NCI-H1930 (cell line): Measurements from ENCODE around the gene CALB2.
A peak's percentile ranks its signal among the peaks of the same experiment; 100 is the strongest.
"Not testable (repeated sequence)": the region's sequence is repeated elsewhere in the genome, so short reads cannot be mapped to it uniquely, and the experiment has no call there.

ENCODE experiments used
- DNase-seq, 2 experiments: peaks; one replicate each; lab custom pipeline; 2025; lab: John Stamatoyannopoulos, UW

Gene CALB2

DNA sequence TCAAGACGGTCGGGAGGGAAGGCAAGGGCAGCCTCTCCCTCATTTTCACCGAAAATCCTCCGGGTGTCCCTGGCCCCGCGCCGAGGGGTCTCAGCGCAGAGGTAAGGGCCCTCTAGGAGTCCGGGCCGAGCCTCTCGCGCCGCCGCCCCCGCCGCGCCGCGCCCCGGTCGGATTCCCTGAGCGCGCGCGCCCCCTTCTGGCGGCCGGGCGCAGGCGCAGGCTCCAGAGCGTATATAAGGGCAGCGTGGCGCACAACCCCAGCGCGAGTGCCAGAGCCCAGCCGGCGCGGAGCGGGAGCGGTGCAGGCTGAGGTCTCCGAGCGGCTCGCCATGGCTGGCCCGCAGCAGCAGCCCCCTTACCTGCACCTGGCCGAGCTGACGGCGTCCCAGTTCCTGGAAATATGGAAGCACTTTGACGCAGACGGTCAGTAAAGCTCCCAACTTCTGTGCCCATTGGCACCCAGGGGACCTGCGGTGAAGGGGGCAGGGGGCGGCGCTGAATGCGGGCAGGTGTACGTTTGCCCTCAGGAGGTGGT lies at the start of gene CALB2:
Gene CALB2 (plus strand): TSS at position 260 of the 535 bp plus-strand sequence. CDS start 70 bp downstream, at position 330.
- peak in 1 of 2 experiments; percentile 45 for DNase-seq

DNA sequence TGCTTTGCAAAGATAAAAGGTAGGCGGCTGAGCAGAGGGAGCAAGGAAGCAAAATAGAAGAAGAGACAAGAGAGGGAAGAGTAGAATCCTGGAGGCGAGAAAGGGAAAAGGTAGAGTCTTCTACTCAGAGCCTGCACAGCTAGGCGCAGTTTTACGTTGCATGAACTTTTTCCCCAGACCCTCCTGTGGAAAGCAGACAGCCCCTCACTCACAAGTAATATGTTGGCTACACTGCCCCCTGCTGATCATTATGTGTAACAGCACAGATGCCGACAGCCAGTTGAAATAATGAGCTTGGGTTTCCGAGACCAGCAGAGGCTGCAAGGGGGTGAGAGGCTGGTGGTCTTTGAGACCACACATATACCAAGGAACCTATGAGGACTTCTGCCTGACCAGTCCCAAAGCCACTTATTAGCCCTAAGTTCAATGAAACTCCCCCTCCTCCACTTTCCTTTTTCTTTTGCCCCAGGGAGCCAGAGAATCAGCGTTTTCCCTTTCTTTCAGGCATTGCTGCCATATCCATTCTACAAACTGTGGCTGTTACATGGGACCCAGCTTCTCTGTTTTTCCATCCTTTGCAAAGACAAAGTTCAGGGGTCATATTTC lies 46.9 kb upstream of the CALB2 start:
- peak in 1 of 2 experiments; percentile 36 for DNase-seq

- not testable (repeated sequence) for DNase-seq
Observed at GRCh38 chr16:71313591-71313990, 44.9 kb upstream of the CALB2 start.

GRCh38 chr16:71315269-71315668 lies 43.3 kb upstream of the CALB2 start:
- no peak for DNase-seq

- DNase-seq = no peak
Observed at GRCh38 chr16:71319999-71320398, 38.5 kb upstream of the CALB2 start.

DNA sequence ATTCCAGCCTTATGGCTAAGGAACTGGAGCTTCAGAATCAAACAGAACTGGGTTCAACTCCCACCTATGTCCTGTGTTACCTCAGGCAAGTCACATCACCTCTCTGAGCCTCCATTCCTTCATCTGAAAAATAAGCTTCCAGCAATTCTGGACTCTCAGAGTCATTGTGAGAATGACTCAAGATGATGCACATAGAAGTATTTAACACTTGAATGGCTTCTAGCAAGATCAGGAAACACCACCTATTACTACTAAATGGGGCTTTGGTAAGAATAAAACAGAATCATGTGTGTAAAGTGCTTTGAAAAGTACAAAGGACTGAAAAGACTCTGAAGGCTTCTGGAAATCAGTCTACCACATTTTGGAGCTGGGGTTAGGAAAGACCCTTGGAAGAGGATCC lies 30.8 kb upstream of the CALB2 start:
- no peak for DNase-seq

DNA sequence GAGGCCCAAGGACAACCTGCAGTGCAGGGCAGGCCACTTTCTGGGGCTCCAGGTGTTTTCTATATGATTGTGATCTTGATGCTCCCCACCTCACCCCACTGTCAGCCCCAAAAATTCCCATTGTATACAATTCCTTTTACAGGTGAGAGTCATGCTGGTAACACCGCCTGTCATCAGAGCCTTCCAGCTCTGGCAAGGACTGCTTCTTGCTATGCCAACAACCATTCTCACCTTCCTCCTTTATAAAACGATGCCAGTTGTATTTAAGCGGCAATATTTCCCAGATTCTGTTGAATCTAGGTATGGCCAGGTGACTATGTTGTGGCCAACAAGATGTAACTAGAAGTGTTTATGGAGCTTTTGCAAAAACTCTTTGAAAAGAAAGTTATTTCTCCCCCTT lies 30.4 kb upstream of the CALB2 start:
- no peak for DNase-seq

GRCh38 chr16:71337631-71338030 lies 20.9 kb upstream of the CALB2 start:
- no peak for DNase-seq

DNA sequence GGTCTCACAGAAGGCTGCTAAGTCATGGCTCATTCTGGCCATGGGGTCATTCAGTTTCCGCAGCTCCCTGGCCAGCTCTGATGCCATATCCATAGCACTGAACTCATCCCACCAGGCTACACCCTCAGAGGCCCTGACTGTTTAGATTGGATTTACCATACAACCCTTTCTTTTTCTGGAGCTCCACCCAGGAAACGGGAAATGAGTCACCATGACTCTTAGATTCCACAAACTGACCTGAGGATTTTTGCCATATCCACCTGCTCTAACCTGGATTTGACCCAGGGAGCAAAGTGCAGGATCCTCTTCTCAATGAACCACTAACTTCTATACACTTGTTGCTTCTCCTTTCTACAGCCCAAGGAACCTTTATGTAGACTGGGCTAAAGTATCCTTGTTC lies 20.3 kb upstream of the CALB2 start:
- DNase-seq = no peak

- no peak for DNase-seq
Observed at GRCh38 chr16:71338632-71339031, 19.9 kb upstream of the CALB2 start.

DNA sequence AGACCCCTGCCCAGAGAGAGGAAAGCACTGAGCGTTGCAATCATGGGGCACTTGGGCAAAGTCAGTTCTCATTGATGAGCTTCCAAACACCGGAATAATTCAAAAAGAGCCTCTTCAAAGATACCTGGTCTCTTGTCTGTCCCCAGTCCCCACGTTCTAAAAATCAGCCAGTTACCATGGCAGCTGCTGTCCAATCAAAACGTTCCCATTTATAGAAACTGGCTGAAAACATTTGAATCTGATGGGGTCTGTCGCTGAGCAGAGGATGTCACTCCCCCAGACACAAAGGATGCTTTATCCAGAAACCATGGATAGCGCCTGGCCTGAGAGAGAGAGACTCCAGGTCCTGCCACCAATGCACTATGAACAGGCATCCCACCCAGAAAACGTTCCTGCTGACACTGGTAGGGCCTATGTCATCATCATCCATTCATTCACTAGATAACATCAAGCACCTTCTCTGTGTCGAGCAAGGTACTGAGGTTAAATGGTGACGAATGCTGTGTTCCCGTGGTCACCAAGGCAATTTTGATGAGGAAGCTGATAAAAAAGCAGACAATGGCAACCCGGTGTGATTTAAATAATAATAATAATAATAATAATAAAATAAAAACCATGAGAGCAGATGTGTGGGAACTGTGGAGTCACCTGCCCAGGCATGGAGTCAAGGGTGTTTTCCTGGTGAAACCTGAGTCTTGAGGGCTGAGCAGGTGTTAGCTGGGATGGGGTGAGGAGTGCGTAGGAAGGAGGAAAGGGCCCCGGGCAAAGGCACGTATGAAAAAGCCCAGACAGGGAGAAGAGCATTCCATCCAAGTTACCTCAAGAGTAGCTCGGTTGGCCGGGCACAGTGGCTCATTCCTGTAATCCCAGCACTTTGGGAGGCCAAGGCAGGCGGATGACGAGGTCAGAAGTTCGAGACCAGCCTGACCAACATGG lies 19.0 kb upstream of the CALB2 start:
- DNase-seq = no peak

GRCh38 chr16:71340406-71340805 lies 18.1 kb upstream of the CALB2 start:
- DNase-seq = no peak

DNA sequence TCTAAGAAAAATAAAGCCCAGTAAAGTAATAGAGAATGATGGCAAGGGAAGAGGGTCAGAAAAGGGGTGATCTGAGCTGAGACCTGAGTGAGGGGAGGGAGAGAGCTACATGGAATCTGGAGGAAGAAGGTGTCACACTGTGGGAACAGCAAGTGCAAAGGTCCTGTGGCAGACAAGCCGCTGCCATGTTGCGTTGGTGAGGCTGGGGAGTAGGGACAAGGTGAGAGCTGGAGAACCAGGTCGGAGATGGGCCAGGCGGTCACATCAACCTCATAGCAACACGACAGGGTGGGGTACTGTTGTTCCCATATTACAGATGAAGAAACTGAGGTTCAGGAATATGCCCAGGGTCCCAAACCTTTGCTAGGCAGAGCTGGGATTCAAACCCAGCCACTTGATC lies 16.6 kb upstream of the CALB2 start:
- DNase-seq = no peak

DNA sequence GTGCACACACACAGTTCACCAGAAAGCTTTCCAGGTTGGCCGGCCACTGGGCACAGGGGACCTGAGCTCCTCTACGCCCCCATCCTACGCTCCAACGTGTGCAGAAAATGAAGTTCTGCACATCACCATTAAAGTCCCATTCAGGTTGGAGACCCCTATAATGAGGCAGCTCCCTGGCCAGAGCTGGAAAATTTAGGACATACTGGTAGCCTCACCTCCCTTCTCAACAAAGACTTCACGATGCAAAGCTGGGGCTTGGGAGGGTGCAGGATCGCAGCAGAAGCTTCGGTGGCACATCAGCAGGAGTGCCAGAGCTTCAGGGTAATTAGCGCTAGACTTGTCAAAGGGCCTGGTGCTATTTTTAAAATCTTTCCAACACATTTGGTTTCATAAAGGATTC lies 15.4 kb upstream of the CALB2 start:
- DNase-seq = no peak

DNA sequence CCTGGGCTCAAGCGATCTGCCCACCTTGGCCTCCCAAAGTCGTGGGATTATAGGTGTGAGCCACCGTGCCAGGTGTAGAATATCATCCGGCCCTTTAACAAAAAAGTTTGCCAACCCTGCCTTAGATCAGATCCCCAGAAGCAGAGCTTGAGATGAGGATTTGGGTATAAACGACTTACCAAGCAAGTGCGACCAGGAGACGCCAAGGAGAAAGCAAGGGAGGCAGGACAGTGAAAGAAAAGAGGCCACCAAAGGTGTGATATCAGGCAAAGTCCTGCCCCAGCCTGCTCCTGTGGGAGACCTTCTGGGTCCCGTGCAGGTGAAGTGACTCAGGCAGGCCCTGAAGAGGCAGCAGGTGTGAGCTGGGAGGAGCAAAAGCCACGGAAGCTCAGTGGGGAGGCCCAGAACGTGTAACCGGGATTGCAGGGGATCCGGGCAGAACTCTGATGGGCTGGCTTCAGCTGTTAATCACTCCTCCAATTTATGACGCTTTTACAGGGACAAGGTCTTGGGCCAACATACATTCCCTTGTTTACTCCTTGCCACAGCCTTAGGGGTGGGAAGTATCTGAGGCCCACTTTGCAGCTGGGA lies 14.1 kb upstream of the CALB2 start:
- DNase-seq = no peak

DNA sequence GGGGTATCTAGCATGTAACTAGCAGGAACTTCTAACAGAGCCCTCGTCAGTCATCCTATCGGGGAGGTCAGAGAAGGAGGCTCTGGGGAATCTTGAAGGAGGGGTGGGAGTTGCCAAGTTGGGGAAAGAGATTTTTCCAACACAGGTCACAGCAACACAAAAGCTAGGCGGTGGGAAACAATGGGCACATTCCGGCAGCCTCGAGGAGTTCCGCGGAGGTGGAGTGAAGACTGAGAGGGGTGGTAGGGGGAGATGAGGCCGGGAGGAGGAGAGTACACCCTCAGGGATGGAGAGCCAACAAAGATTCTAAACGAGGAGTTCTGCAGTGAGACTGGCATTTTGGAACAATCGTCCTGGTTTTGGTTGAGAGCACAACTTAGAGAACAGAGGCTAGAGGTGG lies 13.5 kb upstream of the CALB2 start:
- no peak for DNase-seq

GRCh38 chr16:71347146-71347545 lies 11.4 kb upstream of the CALB2 start:
- DNase-seq = no peak

DNA sequence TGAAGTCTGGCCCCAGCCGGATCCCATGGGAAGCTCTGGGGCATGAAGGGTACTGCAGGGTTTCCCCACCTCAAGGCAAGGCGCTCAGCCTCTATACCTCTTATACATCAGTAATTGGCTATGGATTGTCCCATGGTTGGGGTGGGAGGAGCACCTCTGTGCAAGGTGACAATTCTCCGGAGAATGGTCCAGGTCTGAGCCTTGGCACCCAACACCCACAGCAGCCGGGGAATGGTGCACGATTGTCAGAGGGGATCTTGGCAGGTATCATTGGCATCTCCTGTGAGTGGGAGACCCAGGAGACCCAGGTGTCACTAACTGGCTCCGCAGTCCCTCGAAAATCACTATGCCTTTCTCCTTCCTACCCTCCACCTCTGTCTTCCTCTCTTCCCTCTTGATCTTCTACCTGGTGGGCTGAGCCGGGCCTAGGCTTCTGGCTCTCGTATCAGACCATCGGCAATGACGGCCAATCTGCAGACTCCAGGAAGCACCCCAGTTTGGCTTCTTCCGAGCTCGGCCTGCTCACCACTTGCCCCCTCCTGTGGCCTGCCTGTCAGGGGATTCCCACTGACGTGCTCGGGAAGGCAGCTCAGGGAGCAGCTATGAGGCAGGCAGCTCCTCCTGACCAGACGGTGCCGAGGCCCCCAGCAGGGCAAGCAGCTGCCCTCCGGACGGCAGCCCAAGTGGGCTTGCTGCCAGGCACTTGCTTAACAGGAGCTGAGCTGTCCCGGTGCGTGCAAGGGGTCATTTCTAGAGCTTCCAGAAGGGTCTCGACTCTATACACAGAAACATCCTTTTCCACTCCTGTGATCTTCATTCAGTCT lies 10.0 kb upstream of the CALB2 start:
- DNase-seq = no peak

- DNase-seq = no peak
Observed at GRCh38 chr16:71350821-71351557, 7.5 kb upstream of the CALB2 start.

DNA sequence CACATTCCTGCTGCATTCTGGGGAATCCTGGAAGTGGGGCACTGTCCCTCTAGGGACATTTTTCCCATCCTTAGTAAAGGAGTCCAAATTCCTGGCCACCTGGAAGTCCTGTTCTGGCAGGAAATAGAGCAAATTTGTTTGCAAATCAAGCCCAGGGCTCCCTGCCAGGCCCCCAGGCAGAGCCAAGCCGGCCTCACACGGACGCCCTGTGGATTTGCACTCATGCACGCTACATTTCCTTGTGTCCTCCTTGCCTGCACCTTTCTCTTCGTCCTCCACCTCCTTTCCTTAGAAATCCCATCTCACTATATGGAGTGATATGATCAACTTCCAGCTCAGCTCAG lies 7.0 kb upstream of the CALB2 start:
- no peak for DNase-seq

- no peak for DNase-seq
Observed at GRCh38 chr16:71352466-71352865, 6.1 kb upstream of the CALB2 start.
